MM.1S (cell line): ENCODE measurements around the gene GLIS2.

ENCODE experiments used
- EZH2 ChIP-seq: fragments of 300-600 bp; sonication (generic); optimal IDR thresholded peaks from 2 replicates; pipeline ENCODE3; 2017; ENCODE audit warnings: low read depth, mild to moderate bottlenecking, antibody characterized with exemption, low read length, mixed read lengths
- EZH2phosphoT487 ChIP-seq: fragments of 300-600 bp; sonication (generic); IDR thresholded peaks from 2 replicates; pipeline ENCODE4 v1.6.1; 2018; ENCODE audit warnings: antibody characterized with exemption, low read length

- TF ChIP-seq EZH2phosphoT487 (no peak), EZH2 (no peak)
Observed at GRCh38 chr16:4321286-4322120, 5.6 kb downstream of the GLIS2 start.
